SKM-1 (cell line): ENCODE data around the gene PLEKHA6.
"Not testable (repeated sequence)": the region's sequence is repeated elsewhere in the genome, so short reads cannot be mapped to it uniquely, and the experiment has no call there.

ENCODE experiments used
- DNase-seq: peaks from one replicate; lab custom pipeline; 2025; ENCODE audit not compliant: unreplicated experiment; lab: John Stamatoyannopoulos, UW

PLEKHA6 gene

GRCh38 chr1:204317170-204317569 is 42.6 kb downstream of the PLEKHA6 start:
- DNase-seq, result no peak

- DNase-seq, result no peak
These were observed 43.6 kb downstream of the PLEKHA6 start for GRCh38 chr1:204316164-204316563.

GRCh38 chr1:204314893-204315658 is 44.7 kb downstream of the PLEKHA6 start:
- no peak for DNase-seq

- DNase-seq, result no peak
These were observed 45.4 kb downstream of the PLEKHA6 start for GRCh38 chr1:204314171-204314892.

GRCh38 chr1:204313675-204314074 is 46.1 kb downstream of the PLEKHA6 start:
- no peak for DNase-seq

GRCh38 chr1:204310970-204311369 is 48.8 kb downstream of the PLEKHA6 start:
- not testable (repeated sequence) for DNase-seq

- DNase-seq, result no peak
These were observed 51.6 kb downstream of the PLEKHA6 start for GRCh38 chr1:204308023-204308628.

- DNase-seq, result no peak
These were observed 52.3 kb downstream of the PLEKHA6 start for GRCh38 chr1:204307334-204307883.

- no peak for DNase-seq
These were observed 53.7 kb downstream of the PLEKHA6 start for GRCh38 chr1:204306076-204306475.

GRCh38 chr1:204304067-204304466 is 55.7 kb downstream of the PLEKHA6 start:
- DNase-seq, result no peak

- DNase-seq, result no peak
These were observed 57.0 kb downstream of the PLEKHA6 start for GRCh38 chr1:204302769-204303168.

- DNase-seq, result no peak
These were observed 58.4 kb downstream of the PLEKHA6 start for GRCh38 chr1:204301171-204301957.

- DNase-seq, result no peak
These were observed 59.8 kb downstream of the PLEKHA6 start for GRCh38 chr1:204299814-204300365.

- DNase-seq, result peak; percentile 86
These were observed 63.2 kb downstream of the PLEKHA6 start for GRCh38 chr1:204296431-204296988.

- peak; percentile 41 for DNase-seq
These were observed 64.1 kb downstream of the PLEKHA6 start for GRCh38 chr1:204295671-204296070.

- DNase-seq, result no peak
These were observed 65.4 kb downstream of the PLEKHA6 start for GRCh38 chr1:204294357-204294756.

- no peak for DNase-seq
These were observed 66.0 kb downstream of the PLEKHA6 start for GRCh38 chr1:204293605-204294337.

GRCh38 chr1:204292740-204293139 is 67.0 kb downstream of the PLEKHA6 start:
- no peak for DNase-seq

- no peak for DNase-seq
These were observed 70.4 kb downstream of the PLEKHA6 start for GRCh38 chr1:204289280-204289679.
